NT2/D1 (cell line): Measurements from ENCODE around the gene DOCK6.

ENCODE experiments used
- SUZ12 ChIP-seq: IDR thresholded peaks from 2 replicates; pipeline ENCODE4 v1.6.1; 2011; ENCODE audit not compliant: insufficient read length, insufficient read depth; ENCODE audit errors: extremely low read depth
- YY1 ChIP-seq: IDR thresholded peaks from 2 replicates; pipeline ENCODE4 v1.6.1; 2011; ENCODE audit not compliant: insufficient read length, insufficient read depth
- ZNF274 ChIP-seq: IDR thresholded peaks from 2 replicates; pipeline ENCODE4 v1.6.1; 2011; ENCODE audit warnings: mild to moderate bottlenecking, low read depth, low read length

GRCh38 chr19:11164879-11165406 is 97.4 kb downstream of the DOCK6 start:
- TF ChIP-seq YY1 (no peak), SUZ12 (no peak), ZNF274 (no peak)
